ENCODE data around the gene MAGI1.

The MAGI1 gene

GRCh38 chr3:65689436-65689835 lies 349.3 kb downstream of the MAGI1 start:
- no peak for DNase-seq

DNA sequence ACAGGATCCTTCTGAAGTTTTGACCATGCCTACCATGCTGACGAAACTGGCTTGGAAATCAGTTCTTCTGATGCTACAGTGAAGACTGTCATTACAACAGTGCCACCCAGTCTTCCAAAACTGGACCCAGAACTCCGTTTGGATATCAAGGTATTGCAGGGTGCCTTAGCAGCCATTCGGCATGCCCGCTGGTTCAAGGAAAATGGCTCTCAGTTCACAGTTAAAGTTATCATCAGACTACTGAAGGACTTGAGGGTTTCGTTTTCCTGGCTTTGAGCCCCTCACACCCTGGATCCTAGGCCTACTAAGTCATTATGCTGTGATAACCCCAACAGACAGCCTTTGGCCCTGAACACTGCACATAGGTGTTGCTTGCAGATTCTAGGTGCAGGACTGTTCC lies 351.0 kb downstream of the MAGI1 start:
- DNase-seq: no peak

DNA sequence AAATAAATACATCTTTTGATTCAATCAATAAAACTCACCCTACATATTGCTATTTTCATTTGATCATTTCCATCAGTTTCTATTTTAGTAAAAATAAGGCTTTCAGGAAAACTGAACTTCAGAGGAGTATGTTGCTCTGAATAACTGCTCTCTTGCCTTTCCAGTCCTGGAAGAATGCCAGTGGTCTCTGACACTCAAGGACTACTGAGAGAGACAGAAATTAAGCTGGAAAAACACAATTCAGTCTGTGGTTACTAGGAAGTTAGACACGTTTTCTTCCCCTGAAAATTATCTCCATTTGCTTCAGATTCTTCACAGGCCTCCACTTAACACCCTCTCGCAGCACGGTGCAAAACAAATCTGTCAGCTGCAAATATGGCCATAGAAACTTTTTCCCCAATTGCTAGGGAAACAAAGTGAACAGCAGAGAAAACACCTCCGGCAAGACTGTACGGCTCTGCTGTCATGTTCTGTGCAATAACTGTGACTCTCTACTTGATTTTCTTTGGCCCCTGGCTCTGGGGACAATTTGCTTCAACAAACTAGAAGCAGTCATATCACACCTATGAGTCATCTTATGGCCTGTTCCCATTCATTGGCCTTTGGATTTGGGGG lies 353.0 kb downstream of the MAGI1 start:
- no peak for DNase-seq

DNA sequence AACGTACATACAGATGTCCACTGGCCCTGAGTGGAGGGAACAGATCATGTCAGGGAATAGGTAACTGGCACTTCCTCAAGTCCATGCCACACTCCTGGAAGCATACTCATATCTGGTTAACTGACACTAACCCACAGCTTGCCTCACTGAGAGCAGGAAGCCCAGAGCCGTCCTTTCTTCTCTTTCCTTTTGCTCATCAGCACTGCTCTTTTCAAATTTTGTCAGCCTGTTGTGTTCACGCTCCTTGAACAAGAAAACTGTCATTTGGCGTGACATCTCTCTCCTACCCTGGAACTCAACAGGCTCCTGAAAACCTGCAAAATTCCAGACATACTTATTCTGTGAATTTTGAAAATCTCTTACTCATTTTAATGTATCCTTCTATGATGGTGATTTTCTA lies 360.2 kb downstream of the MAGI1 start:
- peak; percentile 53 for DNase-seq

DNA sequence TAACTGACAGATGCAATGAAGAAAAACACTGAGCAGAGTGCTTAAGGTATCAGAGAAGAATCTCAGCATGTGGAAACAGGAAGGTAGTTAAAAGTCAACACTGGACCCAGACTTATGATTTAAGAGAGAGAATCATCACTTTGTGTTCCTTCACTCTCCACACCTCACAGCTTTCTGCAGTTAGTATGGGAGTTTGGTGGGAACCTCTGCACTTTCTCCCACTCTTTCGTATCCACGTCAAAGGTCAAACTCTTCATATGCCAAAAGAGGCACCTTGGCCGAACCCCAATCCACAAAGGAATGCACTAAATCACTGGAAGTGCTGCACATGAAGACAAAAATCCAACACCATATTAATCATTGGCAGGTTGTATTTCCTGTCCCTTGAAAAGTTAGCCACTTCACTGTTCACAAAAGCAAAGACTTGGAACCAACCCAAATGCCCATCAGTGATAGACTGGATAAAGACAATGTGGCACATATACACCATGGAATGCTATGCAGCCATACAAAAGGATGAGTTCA lies 361.2 kb downstream of the MAGI1 start:
- DNase-seq: no peak

DNA sequence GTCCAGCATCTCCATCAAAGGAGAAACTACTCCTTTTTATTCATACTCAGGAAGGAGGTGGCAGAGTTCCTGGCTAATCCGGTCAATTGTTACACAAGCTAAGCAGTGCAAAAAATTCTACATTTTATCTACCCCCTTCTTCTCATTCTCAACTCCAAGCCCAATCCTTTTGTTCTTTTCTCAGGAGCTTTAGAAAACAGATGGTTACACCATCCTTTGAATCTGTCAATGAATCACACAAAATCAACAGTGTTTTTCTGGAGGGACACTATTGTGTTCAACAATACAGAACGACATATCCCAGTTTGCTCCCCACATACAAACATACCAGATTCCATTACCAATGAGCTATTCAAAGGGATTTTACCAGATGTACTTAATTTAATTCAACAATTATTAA lies 362.1 kb downstream of the MAGI1 start:
- DNase-seq: no peak

- DNase-seq: no peak
Observed at GRCh38 chr3:65675011-65675410, 363.7 kb downstream of the MAGI1 start.

- no peak for DNase-seq
Observed at GRCh38 chr3:65674226-65674625, 364.5 kb downstream of the MAGI1 start.

DNA sequence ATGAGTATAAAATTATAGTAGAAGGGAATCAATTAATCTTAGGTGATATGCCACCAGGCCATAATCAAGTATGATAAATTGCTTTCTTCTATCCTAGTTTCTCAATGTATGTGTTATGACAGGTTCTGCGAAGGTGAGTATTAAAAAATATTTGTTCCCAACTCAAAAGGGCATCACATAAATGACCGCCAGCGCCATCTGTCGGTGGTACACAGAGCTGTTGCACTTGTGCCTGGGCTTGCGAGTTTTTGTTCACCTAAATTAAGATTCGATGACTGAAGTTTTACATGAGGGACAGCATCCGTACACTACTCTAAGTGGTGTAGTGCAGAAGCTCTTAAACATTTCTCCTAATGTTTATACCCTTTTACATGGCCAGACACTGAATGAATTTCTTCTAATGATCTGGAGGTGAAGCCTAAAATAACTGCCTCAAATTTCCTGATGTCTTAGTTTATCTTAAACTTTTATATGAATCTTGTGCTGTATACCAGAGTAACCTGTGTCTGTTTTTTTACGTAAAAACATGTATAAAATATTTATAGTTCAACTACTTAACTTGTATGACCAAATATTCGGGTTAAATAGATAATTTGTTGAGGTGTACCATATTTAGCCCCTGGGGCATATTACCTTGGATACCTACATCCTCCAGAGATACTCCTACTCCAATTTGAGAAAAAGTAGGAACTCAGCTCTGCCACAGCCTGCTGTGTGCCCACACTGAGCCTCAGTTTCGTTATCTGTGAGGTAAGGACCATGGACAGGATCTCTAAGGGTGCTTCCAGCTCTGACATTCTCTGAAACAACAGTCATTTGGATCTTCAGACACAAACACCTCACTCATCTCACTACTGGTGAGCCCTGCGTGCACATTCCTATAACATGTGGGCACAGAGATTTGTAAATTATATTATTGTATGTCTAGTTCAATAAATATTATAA lies 365.6 kb downstream of the MAGI1 start:
- DNase-seq: peak; percentile 44

- DNase-seq: no peak
Observed at GRCh38 chr3:65672061-65672460, 366.7 kb downstream of the MAGI1 start.

DNA sequence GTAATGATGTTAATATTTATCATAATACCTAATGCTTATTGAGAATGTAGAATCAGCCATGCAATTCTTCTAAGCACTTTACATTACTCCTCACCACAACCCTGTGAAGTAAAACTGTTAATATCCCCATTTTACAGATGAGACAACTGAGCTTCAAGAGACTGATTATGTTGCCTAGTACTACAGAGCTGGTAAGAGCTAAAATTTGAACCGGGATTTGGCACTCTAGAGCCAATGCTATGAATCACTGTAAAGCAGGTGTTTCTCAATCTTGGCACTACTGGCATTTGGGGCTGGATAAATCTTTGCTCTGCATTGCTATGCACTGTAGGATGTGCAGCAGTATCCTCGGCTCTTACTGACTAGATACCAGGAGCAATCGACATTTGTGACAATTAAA lies 367.7 kb downstream of the MAGI1 start:
- no peak for DNase-seq

GRCh38 chr3:65669163-65669875 lies 369.4 kb downstream of the MAGI1 start:
- no peak for DNase-seq

GRCh38 chr3:65667963-65668362 lies 370.8 kb downstream of the MAGI1 start:
- no peak for DNase-seq

GRCh38 chr3:65666448-65667091 lies 372.1 kb downstream of the MAGI1 start:
- no peak for DNase-seq

- DNase-seq: no peak
Observed at GRCh38 chr3:65665915-65666314, 372.8 kb downstream of the MAGI1 start.

- no peak for DNase-seq
Observed at GRCh38 chr3:65664931-65665330, 373.8 kb downstream of the MAGI1 start.

DNA sequence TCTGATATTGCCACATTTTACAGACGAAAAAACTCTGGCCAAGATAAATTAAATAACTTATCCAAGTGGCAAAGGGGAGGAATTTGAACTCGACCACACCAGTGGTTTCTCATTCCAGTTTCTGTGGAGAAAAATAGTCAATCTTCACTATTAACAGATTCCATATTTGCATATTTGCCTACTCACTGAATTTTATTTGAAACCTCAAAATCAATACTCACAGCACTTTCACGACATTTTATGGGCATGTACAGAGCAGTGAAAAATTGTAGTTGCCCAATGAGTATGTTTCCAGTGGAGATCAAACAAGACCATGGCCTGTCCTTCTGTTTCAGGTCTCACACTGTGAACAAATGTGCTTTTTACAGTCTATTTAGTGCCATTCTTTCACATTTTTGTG lies 374.3 kb downstream of the MAGI1 start:
- no peak for DNase-seq

- DNase-seq: no peak
Observed at GRCh38 chr3:65662095-65662494, 376.6 kb downstream of the MAGI1 start.

DNA sequence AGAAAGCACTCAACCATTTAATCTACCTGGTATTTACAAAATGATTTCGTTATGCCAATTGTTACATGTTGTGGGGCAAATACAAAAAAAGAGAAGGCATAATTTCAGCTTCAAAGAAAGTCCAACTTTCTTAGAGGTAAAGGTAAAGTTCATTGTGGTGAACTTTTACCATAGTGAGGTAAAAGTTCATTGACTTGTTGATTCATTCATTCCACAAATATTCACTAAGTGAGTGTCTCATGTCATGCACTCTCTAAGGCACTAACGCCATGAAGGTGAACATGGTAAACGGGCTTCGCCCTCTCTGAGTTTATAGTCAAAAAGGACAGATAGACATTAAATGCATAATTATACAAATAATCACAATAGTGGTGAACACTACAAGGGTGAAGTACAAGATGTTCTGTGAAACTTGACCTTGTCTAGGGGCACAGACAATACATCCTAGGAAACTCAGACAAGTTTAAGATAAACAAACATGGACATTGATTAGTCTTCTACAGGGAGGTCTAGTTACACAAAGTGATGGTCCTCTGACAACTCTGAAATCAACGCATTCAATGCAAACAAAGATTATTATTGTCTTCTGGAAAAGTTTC lies 378.6 kb downstream of the MAGI1 start:
- no peak for DNase-seq

GRCh38 chr3:65659396-65659795 lies 379.3 kb downstream of the MAGI1 start:
- no peak for DNase-seq

DNA sequence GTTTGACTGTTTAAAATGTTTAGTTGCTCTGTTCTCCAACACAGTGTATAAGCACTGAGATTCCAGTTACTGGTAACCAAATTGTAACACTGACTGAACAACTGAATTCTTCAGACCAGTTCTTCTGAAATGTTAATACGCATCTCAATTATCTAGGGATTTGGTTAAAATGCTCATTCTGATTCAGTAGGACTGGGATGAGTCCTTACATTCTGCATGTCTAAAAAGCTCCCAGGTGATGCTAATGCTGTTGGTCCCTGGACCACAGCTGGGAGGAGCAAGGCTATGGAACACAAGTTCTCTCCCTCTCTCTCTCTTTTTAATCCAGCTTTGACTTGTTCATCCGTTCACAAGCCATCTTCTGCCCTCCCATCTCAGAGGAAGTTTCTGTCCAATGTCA lies 380.3 kb downstream of the MAGI1 start:
- DNase-seq: no peak

DNA sequence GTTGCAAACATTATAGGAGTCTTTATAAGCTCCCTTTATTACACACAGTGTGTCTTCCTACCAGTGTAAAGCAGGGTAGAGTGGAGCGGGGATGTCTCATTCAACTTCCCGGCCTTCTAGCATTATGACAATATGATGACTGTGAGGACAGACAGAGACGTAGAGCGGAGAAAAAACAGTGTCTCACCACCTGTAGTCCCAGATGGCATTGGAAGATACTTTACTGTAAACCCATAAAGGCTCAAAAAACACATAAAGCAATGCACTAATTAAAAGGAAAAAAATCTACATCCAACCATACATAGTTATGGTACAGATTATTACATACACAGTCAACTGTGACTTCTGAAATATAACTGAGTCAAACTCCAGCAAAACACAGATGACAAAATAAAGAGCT lies 383.7 kb downstream of the MAGI1 start:
- no peak for DNase-seq

GRCh38 chr3:65653731-65654130 lies 385.0 kb downstream of the MAGI1 start:
- DNase-seq: no peak

All from retina (tissue), 1 donor.